MM.1S (cell line): ENCODE data around the gene ARHGAP26.

Experiments
- DNase-seq: peaks from one replicate; pipeline ENCODE4 v3.0.0-alpha.2; 2015
- H2AFZ ChIP-seq: fragments of 300-600 bp; sonication (generic); 2 replicates; pipeline ENCODE4 v1.6.0; 2016; ENCODE audit warnings: antibody characterized with exemption, low read length
- H3F3A ChIP-seq: fragments of 300-600 bp; sonication (generic); 2 replicates; pipeline ENCODE4 v1.6.1; 2016; ENCODE audit warnings: mild to moderate bottlenecking, antibody characterized with exemption, low read length, moderate library complexity, mixed read lengths; ENCODE audit not compliant: insufficient read depth
- H3K27ac ChIP-seq: fragments of 300-600 bp; sonication (generic); 2 replicates; pipeline ENCODE4 v1.5.1; 2016; ENCODE audit warnings: mild to moderate bottlenecking, low read length
- H3K27me3 ChIP-seq: fragments of 300-600 bp; sonication (generic); replicated peaks from 2 replicates; pipeline ENCODE4 v1.6.0; 2016; ENCODE audit warnings: low read length; ENCODE audit not compliant: insufficient read depth
- H3K36me3 ChIP-seq: fragments of 300-600 bp; sonication (generic); replicated peaks from 2 replicates; pipeline ENCODE4 v1.6.1; 2016; ENCODE audit warnings: mild to moderate bottlenecking, low read length, mixed read lengths; ENCODE audit not compliant: insufficient read depth
- H3K4me1 ChIP-seq: fragments of 300-600 bp; sonication (generic); 2 replicates; pipeline ENCODE4 v1.6.1; 2016; ENCODE audit warnings: low read length, mixed read lengths
- H3K4me2 ChIP-seq: fragments of 300-600 bp; sonication (generic); 2 replicates; pipeline ENCODE4 v1.6.0; 2016; ENCODE audit warnings: low read depth, low read length
- H3K4me3 ChIP-seq: fragments of 300-600 bp; sonication (generic); 2 replicates; pipeline ENCODE4 v1.5.1; 2016; ENCODE audit warnings: low read length, mixed read lengths
- H3K79me2 ChIP-seq: fragments of 300-600 bp; sonication (generic); 2 replicates; pipeline ENCODE4 v1.6.1; 2016; ENCODE audit warnings: mixed run types, low read length, mixed read lengths
- H3K9ac ChIP-seq: fragments of 300-600 bp; sonication (generic); 2 replicates; pipeline ENCODE4 v1.6.1; 2016; ENCODE audit warnings: low read length, mixed read lengths
- H3K9me2 ChIP-seq: fragments of 300-600 bp; sonication (generic); replicated peaks from 2 replicates; pipeline ENCODE4 v1.6.1; 2016; ENCODE audit warnings: mild to moderate bottlenecking, low read length, mixed read lengths; ENCODE audit not compliant: insufficient read depth
- H3K9me3 ChIP-seq: fragments of 300-600 bp; sonication (generic); replicated peaks from 2 replicates; pipeline ENCODE4 v1.6.1; 2016; ENCODE audit warnings: mild to moderate bottlenecking, low read length, mixed read lengths; ENCODE audit not compliant: insufficient read depth
- H4K20me1 ChIP-seq: fragments of 300-600 bp; sonication (generic); 2 replicates; pipeline ENCODE4 v1.6.1; 2016; ENCODE audit warnings: mild to moderate bottlenecking, low read length, moderate library complexity, mixed read lengths; ENCODE audit not compliant: insufficient read depth
- EZH2 ChIP-seq: fragments of 300-600 bp; sonication (generic); optimal IDR thresholded peaks from 2 replicates; pipeline ENCODE3; 2017; ENCODE audit warnings: low read depth, mild to moderate bottlenecking, antibody characterized with exemption, low read length, mixed read lengths
- EZH2phosphoT487 ChIP-seq: fragments of 300-600 bp; sonication (generic); IDR thresholded peaks from 2 replicates; pipeline ENCODE4 v1.6.1; 2018; ENCODE audit warnings: antibody characterized with exemption, low read length
- TF ChIP-seq, protein P1 (sequence below): fragments of 300-600 bp; sonication (generic); IDR thresholded peaks from 2 replicates; pipeline ENCODE4 v1.5.1; 2016; ENCODE audit warnings: antibody characterized with exemption, low read length, mixed read lengths

Gene ARHGAP26

DNA sequence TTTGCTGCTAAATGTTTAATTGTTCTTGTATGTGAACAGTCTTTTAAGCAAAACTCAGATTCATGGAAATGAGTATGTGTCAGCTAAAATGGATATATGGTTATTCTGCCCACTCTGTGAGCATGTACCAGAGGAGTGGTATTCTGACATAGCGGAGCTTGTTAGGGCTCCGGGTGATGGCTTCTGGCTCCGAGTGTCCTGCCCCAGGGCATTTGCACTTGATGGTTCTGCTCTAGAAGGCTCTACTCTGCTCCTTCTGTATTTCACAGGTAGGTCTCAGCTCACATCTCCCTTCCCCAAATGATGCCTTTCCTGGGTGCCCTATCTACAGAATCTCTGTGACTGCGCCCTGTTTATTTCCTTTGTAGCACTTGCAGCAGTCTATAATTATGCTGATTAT is 113.3 kb downstream of the ARHGAP26 start:
- Histone ChIP-seq H3F3A (no peaks in the 10 kb centered on the region), H2AFZ (no peak overlapping the region), H3K79me2 (no peaks in the 10 kb centered on the region), H3K4me1 (no peaks in the 10 kb centered on the region), H3K4me3 (no peak overlapping the region), H3K9me2 (no peaks in the 10 kb centered on the region), H3K9ac (no peak overlapping the region), H4K20me1 (no peaks in the 10 kb centered on the region), H3K36me3 (no peaks in the 10 kb centered on the region), H3K27ac (no peak overlapping the region), H3K9me3 (no peaks in the 10 kb centered on the region), H3K27me3 (no peaks in the 10 kb centered on the region), H3K4me2 (no peak overlapping the region)
- TF ChIP-seq, protein P1, sequence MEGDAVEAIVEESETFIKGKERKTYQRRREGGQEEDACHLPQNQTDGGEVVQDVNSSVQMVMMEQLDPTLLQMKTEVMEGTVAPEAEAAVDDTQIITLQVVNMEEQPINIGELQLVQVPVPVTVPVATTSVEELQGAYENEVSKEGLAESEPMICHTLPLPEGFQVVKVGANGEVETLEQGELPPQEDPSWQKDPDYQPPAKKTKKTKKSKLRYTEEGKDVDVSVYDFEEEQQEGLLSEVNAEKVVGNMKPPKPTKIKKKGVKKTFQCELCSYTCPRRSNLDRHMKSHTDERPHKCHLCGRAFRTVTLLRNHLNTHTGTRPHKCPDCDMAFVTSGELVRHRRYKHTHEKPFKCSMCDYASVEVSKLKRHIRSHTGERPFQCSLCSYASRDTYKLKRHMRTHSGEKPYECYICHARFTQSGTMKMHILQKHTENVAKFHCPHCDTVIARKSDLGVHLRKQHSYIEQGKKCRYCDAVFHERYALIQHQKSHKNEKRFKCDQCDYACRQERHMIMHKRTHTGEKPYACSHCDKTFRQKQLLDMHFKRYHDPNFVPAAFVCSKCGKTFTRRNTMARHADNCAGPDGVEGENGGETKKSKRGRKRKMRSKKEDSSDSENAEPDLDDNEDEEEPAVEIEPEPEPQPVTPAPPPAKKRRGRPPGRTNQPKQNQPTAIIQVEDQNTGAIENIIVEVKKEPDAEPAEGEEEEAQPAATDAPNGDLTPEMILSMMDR, result no peak
- no peak for TF ChIP-seq EZH2phosphoT487
- no peak for TF ChIP-seq EZH2
- no peak for DNase-seq

DNA sequence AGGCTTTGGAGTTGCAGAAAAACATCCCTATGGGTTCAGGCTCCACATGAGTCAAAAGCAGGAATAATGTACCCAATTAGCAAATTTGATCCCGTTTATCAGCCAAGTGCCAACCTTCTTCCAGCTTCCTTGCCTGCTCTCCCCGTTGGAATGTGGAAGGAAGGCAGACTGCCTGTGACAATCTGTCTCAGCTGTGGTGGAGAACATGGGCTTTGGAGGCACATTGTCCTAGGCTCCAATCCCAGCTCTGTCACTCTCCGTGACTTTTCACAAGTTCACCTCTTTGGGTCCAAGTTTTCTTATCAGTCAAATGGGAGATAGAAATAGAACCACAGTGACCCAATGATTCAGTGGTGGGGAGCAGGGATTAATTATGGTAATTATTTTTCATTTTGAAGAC is 113.9 kb downstream of the ARHGAP26 start:
- no peaks in the 10 kb centered on the region for H3K4me1 ChIP-seq
- no peak overlapping the region for H3K4me3 ChIP-seq
- no peak for TF ChIP-seq EZH2phosphoT487
- TF ChIP-seq, protein P1, result no peak
- no peak for TF ChIP-seq EZH2
- H3F3A ChIP-seq, result no peaks in the 10 kb centered on the region
- H3K79me2 ChIP-seq, result no peaks in the 10 kb centered on the region
- H3K36me3 ChIP-seq, result no peaks in the 10 kb centered on the region
- H3K27me3 ChIP-seq, result no peaks in the 10 kb centered on the region
- H4K20me1 ChIP-seq, result no peaks in the 10 kb centered on the region
- H3K9me3 ChIP-seq, result no peaks in the 10 kb centered on the region
- no peaks in the 10 kb centered on the region for H3K9me2 ChIP-seq
- no peak overlapping the region for H3K27ac ChIP-seq
- no peak overlapping the region for H2AFZ ChIP-seq
- no peak overlapping the region for H3K9ac ChIP-seq
- H3K4me2 ChIP-seq, result no peak overlapping the region
- DNase-seq, result no peak

DNA sequence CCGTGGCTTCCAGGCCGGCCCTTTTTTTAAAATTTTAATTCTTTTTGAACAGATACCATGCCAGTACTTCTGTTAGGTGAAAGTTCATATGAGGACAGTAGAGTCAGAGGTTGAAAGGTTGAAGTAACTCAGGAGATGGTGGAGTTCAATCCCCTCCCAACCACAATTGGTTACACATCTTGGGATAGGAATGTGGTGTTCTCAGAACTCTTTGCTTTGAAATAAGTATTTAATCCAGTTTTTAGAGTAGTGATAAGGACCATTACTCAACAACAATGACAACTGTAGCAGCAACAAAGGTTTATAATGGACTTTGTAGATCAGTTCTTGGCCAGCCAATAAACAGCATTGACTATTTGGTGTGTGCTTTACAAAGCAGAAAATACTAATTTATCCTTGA is 116.0 kb downstream of the ARHGAP26 start:
- no peak for DNase-seq
- Histone ChIP-seq H3K9ac (no peak overlapping the region), H3K36me3 (no peaks in the 10 kb centered on the region), H3F3A (no peaks in the 10 kb centered on the region), H4K20me1 (no peaks in the 10 kb centered on the region), H3K9me2 (no peaks in the 10 kb centered on the region), H3K9me3 (no peaks in the 10 kb centered on the region), H3K79me2 (no peaks in the 10 kb centered on the region), H3K4me3 (no peak overlapping the region), H3K27ac (no peak overlapping the region), H3K27me3 (no peaks in the 10 kb centered on the region), H3K4me2 (no peak overlapping the region), H3K4me1 (no peaks in the 10 kb centered on the region), H2AFZ (no peak overlapping the region)
- TF ChIP-seq EZH2 (no peak), EZH2phosphoT487 (no peak)
- TF ChIP-seq, protein P1, result no peak

DNA sequence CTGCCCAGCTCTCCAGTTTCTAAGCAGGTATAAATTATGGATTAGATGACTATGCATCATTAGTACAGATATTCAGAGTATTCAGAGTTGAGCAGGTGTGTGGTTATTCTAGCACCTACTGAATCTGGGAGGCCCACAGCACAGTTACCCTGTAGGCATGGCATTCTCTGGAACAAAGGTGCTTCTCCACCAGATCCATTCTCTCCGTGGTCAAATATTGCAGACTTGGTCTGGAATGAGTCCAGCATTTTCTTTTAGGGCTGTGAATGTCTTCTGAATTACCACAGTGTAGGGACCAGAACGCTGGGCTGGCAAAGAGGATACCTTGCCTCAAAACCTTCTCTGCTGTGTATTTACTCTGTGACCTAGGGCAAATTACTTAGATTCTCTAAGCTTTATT is 116.8 kb downstream of the ARHGAP26 start:
- no peak for DNase-seq
- no peak overlapping the region for H3K27ac ChIP-seq
- H4K20me1 ChIP-seq, result no peaks in the 10 kb centered on the region
- H3K4me2 ChIP-seq, result no peak overlapping the region
- H3K9me3 ChIP-seq, result no peaks in the 10 kb centered on the region
- H3F3A ChIP-seq, result no peaks in the 10 kb centered on the region
- H3K4me1 ChIP-seq, result no peaks in the 10 kb centered on the region
- TF ChIP-seq EZH2phosphoT487 (no peak), EZH2 (no peak)
- TF ChIP-seq, protein P1, result no peak
- no peaks in the 10 kb centered on the region for H3K79me2 ChIP-seq
- H3K4me3 ChIP-seq, result no peak overlapping the region
- no peak overlapping the region for H2AFZ ChIP-seq
- no peaks in the 10 kb centered on the region for H3K9me2 ChIP-seq
- no peaks in the 10 kb centered on the region for H3K27me3 ChIP-seq
- no peak overlapping the region for H3K9ac ChIP-seq
- no peaks in the 10 kb centered on the region for H3K36me3 ChIP-seq
